ENCODE measurements around the gene DNAJB11.
"Not testable (repeated sequence)": the region's sequence is repeated elsewhere in the genome, so short reads cannot be mapped to it uniquely, and the experiment has no call there.

DNAJB11 gene

GRCh38 chr3:186552408-186553031 is 18.0 kb upstream of the DNAJB11 start:
- no peak for DNase-seq (ENCODE audit: low spot score)

GRCh38 chr3:186564586-186564985 is 5.9 kb upstream of the DNAJB11 start:
- DNase-seq (ENCODE audit: low spot score): no peak

- no peak for DNase-seq (ENCODE audit: low spot score)
Measured at GRCh38 chr3:186566772-186567071, 3.8 kb upstream of the DNAJB11 start.

GRCh38 chr3:186567072-186567921 is 3.2 kb upstream of the DNAJB11 start, which contains the start of gene TBCCD1:
TBCCD1 (minus strand) TSS chr3:186567339; CDS start chr3:186564329, 3,010 bp downstream.
- peak; percentile 97 for DNase-seq (ENCODE audit: low spot score)

- not testable (repeated sequence) for DNase-seq (ENCODE audit: low spot score)
Measured at GRCh38 chr3:186569361-186569760, 1.2 kb upstream of the DNAJB11 start.

- DNase-seq (ENCODE audit: low spot score): no peak
Measured at GRCh38 chr3:186569779-186570095, 783 bp upstream of the DNAJB11 start.

GRCh38 chr3:186570941-186571643 is 572 bp downstream of the DNAJB11 start:
- no peak for DNase-seq (ENCODE audit: low spot score)

GRCh38 chr3:186571644-186572013 is 1.1 kb downstream of the DNAJB11 start:
- DNase-seq (ENCODE audit: low spot score): no peak

- DNase-seq (ENCODE audit: low spot score): no peak
Measured at GRCh38 chr3:186577521-186577920, 7.0 kb downstream of the DNAJB11 start.

- DNase-seq (ENCODE audit: low spot score): no peak
Measured at GRCh38 chr3:186580785-186581184, 10.3 kb downstream of the DNAJB11 start.

GRCh38 chr3:186582541-186582940 is 12.0 kb downstream of the DNAJB11 start:
- no peak for DNase-seq (ENCODE audit: low spot score)

- no peak for DNase-seq (ENCODE audit: low spot score)
Measured at GRCh38 chr3:186583831-186584230, 13.3 kb downstream of the DNAJB11 start.

- not testable (repeated sequence) for DNase-seq (ENCODE audit: low spot score)
Measured at GRCh38 chr3:186586245-186586644, 15.7 kb downstream of the DNAJB11 start.

- DNase-seq (ENCODE audit: low spot score): no peak
Measured at GRCh38 chr3:186587183-186587582, 16.7 kb downstream of the DNAJB11 start.

GRCh38 chr3:186588632-186589031 is 18.1 kb downstream of the DNAJB11 start:
- DNase-seq (ENCODE audit: low spot score): no peak

- DNase-seq (ENCODE audit: low spot score): no peak
Measured at GRCh38 chr3:186589121-186589520, 18.6 kb downstream of the DNAJB11 start.

- DNase-seq (ENCODE audit: low spot score): no peak
Measured at GRCh38 chr3:186589856-186590579, 19.5 kb downstream of the DNAJB11 start.

GRCh38 chr3:186590580-186591295 is 20.2 kb downstream of the DNAJB11 start:
- DNase-seq (ENCODE audit: low spot score): no peak

- no peak for DNase-seq (ENCODE audit: low spot score)
Measured at GRCh38 chr3:186592682-186593081, 22.2 kb downstream of the DNAJB11 start.

GRCh38 chr3:186593862-186594261 is 23.3 kb downstream of the DNAJB11 start:
- no peak for DNase-seq (ENCODE audit: low spot score)

- DNase-seq (ENCODE audit: low spot score): no peak
Measured at GRCh38 chr3:186594591-186595113, 24.1 kb downstream of the DNAJB11 start.

Measured in AG20443 (cell line).